ENCODE results near the gene UNC5A. TPM values are rescaled to one million over a fixed set of nuclear protein-coding genes. Genes with fewer than 3 reads are reported as not detected.

The UNC5A gene
- total and polyA plus RNA-seq, 2 of the 8 experiments (the other 6 are each of a cell fraction or from before 2014, with no cell fraction given) = 4.0 to 7.6 TPM

Other genes with a start within 250 kb of the UNC5A start
- gene GPRIN1, start 200.4 kb upstream of the UNC5A start, total RNA-seq (2021; fragmentation: NEBNext Ultra II Directional; extraction: Animal tissue kit (Norgen Biotek cat#: 25700)) = 12.0 and 12.8 TPM in 2 replicates
- gene GPRIN1, start 200.4 kb upstream of the UNC5A start, polyA plus RNA-seq (2011; rRNA removed) = 3.3 TPM in 2 replicates
- gene SNCB, start 180.0 kb upstream of the UNC5A start, total RNA-seq (2021; fragmentation: NEBNext Ultra II Directional; extraction: Animal tissue kit (Norgen Biotek cat#: 25700)) = 5.9 and 6.9 TPM in 2 replicates
- gene SNCB, start 180.0 kb upstream of the UNC5A start, polyA plus RNA-seq (2011; rRNA removed) = 4.2 and 8.9 TPM in 2 replicates
- 0.63 and 0.97 TPM in 2 replicates for gene EIF4E1B, start 179.9 kb upstream of the UNC5A start, total RNA-seq (2021; fragmentation: NEBNext Ultra II Directional; extraction: Animal tissue kit (Norgen Biotek cat#: 25700))
- 1.3 and 1.9 TPM in 2 replicates for gene EIF4E1B, start 179.9 kb upstream of the UNC5A start, polyA plus RNA-seq (2011; rRNA removed)
- 53.7 and 54.7 TPM in 2 replicates for gene TSPAN17, start 163.1 kb upstream of the UNC5A start, total RNA-seq (2021; fragmentation: NEBNext Ultra II Directional; extraction: Animal tissue kit (Norgen Biotek cat#: 25700))
- 41.5 and 54.8 TPM in 2 replicates for gene TSPAN17, start 163.1 kb upstream of the UNC5A start, polyA plus RNA-seq (2011; rRNA removed)
- gene HK3, start 88.8 kb downstream of the UNC5A start, total RNA-seq (2021; fragmentation: NEBNext Ultra II Directional; extraction: Animal tissue kit (Norgen Biotek cat#: 25700)) = not detected in 2 replicates
- not detected in 2 replicates for gene HK3, start 88.8 kb downstream of the UNC5A start, polyA plus RNA-seq (2011; rRNA removed)
- 43.0 and 43.7 TPM in 2 replicates for gene UIMC1, start 196.2 kb downstream of the UNC5A start, total RNA-seq (2021; fragmentation: NEBNext Ultra II Directional; extraction: Animal tissue kit (Norgen Biotek cat#: 25700))
- gene UIMC1, start 196.2 kb downstream of the UNC5A start, polyA plus RNA-seq (2011; rRNA removed) = 7.7 and 12.8 TPM in 2 replicates
- gene ZNF346, start 212.1 kb downstream of the UNC5A start, total RNA-seq (2021; fragmentation: NEBNext Ultra II Directional; extraction: Animal tissue kit (Norgen Biotek cat#: 25700)) = 19.9 and 20.2 TPM in 2 replicates
- gene ZNF346, start 212.1 kb downstream of the UNC5A start, polyA plus RNA-seq (2011; rRNA removed) = 20.8 and 20.9 TPM in 2 replicates

All from H1 (cell line).